HepG2 (cell line): Measurements from ENCODE around the gene TMCO4. TPM values are rescaled to one million over a fixed set of nuclear protein-coding genes. Genes with fewer than 3 reads are reported as not detected.

Experiments used
- ATAC-seq: fragments of 200-7000 bp; cut with Tn5 transposase; 3 replicates; pipeline ENCODE4 v1.9.1; 2020; ENCODE audit warnings: mild to moderate bottlenecking, moderate library complexity
- BruUV-seq: library from RNA; stranded (reverse); fragments of 400-500 nt; replicated peaks from 2 replicates; lab custom pipeline; 2021; lab: Mats Ljungman, UMichigan
- CTCF ChIA-PET: fragments of 300-600 bp; formaldehyde crosslinking; extraction: SDS; loops from one replicate; lab custom pipeline; 2021; ENCODE audit warnings: low total read pairs, inconsistent platforms, low intra/inter-chr PET ratio; lab: Yijun Ruan, JAX
- POLR2A ChIA-PET: fragments of 350-600 bp; sonication (Branson Sonifier 250); formaldehyde crosslinking; loops from one replicate; lab custom pipeline; 2020; ENCODE audit warnings: antibody characterized with exemption, inconsistent platforms; lab: Yijun Ruan, JAX
- DNase-seq: peaks from one replicate; pipeline ENCODE4 v3.0.0-alpha.2; 2015; ENCODE audit warnings: low spot score
- FAIRE-seq: peaks from 3 replicates; lab custom pipeline; 2011; peaks lifted over from hg19 to GRCh38; lab: Jason Lieb, UNC
- H2AFZ ChIP-seq: one replicate; pipeline ENCODE4 v1.6.1; 2011; ENCODE audit warnings: low read length, inconsistent platforms
- H3K27ac ChIP-seq: fragments of 300-600 bp; 3 replicates; pipeline ENCODE4 v1.8.0; 2011; ENCODE audit warnings: mixed run types, mild to moderate bottlenecking, mixed read lengths, low read length, inconsistent platforms; ENCODE audit not compliant: insufficient read depth; ENCODE audit errors: extremely low read length
- H3K27me3 ChIP-seq, 2 experiments: fragments of 200-600 bp in 1 of 2; 2 replicates in 1 of 2; 3 replicates in 1 of 2; pipeline versions ENCODE4 v1.6.0 to v1.8.0; 2011; ENCODE audit warnings: low read length in 2 of 2, mild to moderate bottlenecking in 2 of 2, moderate library complexity in 2 of 2, inconsistent platforms in 1 of 2; ENCODE audit not compliant: insufficient read depth in 2 of 2, control insufficient read depth in 1 of 2
- H3K36me3 ChIP-seq, 2 experiments: fragments of 200-600 bp in 1 of 2; replicated peaks in 1 of 2; 2 replicates in 1 of 2; 3 replicates in 1 of 2; pipeline versions ENCODE4 v1.5.1 to v1.8.0; 2011; ENCODE audit warnings: low read length in 2 of 2, inconsistent platforms in 1 of 2; ENCODE audit not compliant: insufficient read depth in 2 of 2, control insufficient read depth in 1 of 2
- H3K4me1 ChIP-seq: 2 replicates; pipeline ENCODE4 v1.5.1; 2012; ENCODE audit warnings: low read length, inconsistent platforms; ENCODE audit not compliant: insufficient read depth
- H3K4me2 ChIP-seq: 2 replicates; pipeline ENCODE4 v1.6.0; 2011; ENCODE audit warnings: low read depth, low read length, inconsistent platforms
- H3K4me3 ChIP-seq, 3 experiments: fragments of 200-600 bp in 1 of 3; sonication (generic), shearing (Covaris generic) in 1 of 3; replicated peaks in 1 of 3; 2 replicates each; pipeline ENCODE4 v1.5.1; 2011 to 2016; ENCODE audit warnings: low read length in 3 of 3, inconsistent platforms in 2 of 3, low read depth in 2 of 3, mild to moderate bottlenecking in 2 of 3, control low read depth in 1 of 3, mixed read lengths in 1 of 3; ENCODE audit not compliant: insufficient read depth in 1 of 3
- H3K79me2 ChIP-seq: one replicate; pipeline ENCODE4 v1.6.1; 2011; ENCODE audit warnings: low read length, inconsistent platforms; ENCODE audit not compliant: insufficient read depth
- H3K9ac ChIP-seq: 2 replicates; pipeline ENCODE4 v1.6.0; 2011; ENCODE audit warnings: mild to moderate bottlenecking, low read depth, low read length, inconsistent platforms; ENCODE audit not compliant: insufficient read depth
- H3K9me3 ChIP-seq: 2 replicates; pipeline ENCODE4 v1.5.1; 2012; ENCODE audit warnings: mild to moderate bottlenecking, low read length
- H4K20me1 ChIP-seq: 2 replicates; pipeline ENCODE4 v1.6.0; 2011; ENCODE audit warnings: inconsistent platforms, mild to moderate bottlenecking, low read length, moderate library complexity; ENCODE audit not compliant: insufficient read depth
- ESRRA ChIP-seq: sonication (generic); formaldehyde crosslinking; IDR thresholded peaks from 2 replicates; pipeline ENCODE4 v1.5.1; 2020; ENCODE audit warnings: mild to moderate bottlenecking, low read depth, missing genetic modification reagents
- EZH2 ChIP-seq: conservative IDR thresholded peaks from 2 replicates; pipeline ENCODE4 v1.6.1; 2012; ENCODE audit warnings: mild to moderate bottlenecking, low read depth, low read length, moderate library complexity
- HNRNPLL ChIP-seq: fragments of 200-400 bp; formaldehyde crosslinking; IDR thresholded peaks from 2 replicates; pipeline ENCODE4 v1.6.1; 2017; ENCODE audit warnings: mild to moderate bottlenecking, low read depth, low read length; ENCODE audit not compliant: poor library complexity, severe bottlenecking
- KAT8 ChIP-seq: IDR thresholded peaks from 2 replicates; pipeline ENCODE4 v1.6.1; 2016; ENCODE audit warnings: missing genetic modification reagents, missing compliant biosample characterization
- KLF11 ChIP-seq: IDR thresholded peaks from 2 replicates; pipeline ENCODE4 v1.6.1; 2016; ENCODE audit warnings: missing compliant biosample characterization
- PITX1 ChIP-seq: sonication (generic); formaldehyde crosslinking; IDR thresholded peaks from 2 replicates; pipeline ENCODE4 v1.5.1; 2020; ENCODE audit warnings: mild to moderate bottlenecking, missing genetic modification reagents
- RXRB ChIP-seq: IDR thresholded peaks from 2 replicates; pipeline ENCODE4 v1.6.1; 2016; ENCODE audit warnings: borderline replicate concordance, missing genetic modification reagents, missing compliant biosample characterization
- SMAD3 ChIP-seq: sonication (generic); formaldehyde crosslinking; IDR thresholded peaks from 2 replicates; pipeline ENCODE4 v1.4.0; 2020; ENCODE audit warnings: missing genetic modification reagents
- SMARCC2 ChIP-seq: fragments of 450-650 bp; IDR thresholded peaks from 2 replicates; pipeline ENCODE4 v1.6.1; 2017; ENCODE audit warnings: antibody characterized with exemption, mild to moderate bottlenecking
- ZNF333 ChIP-seq: sonication (generic); formaldehyde crosslinking; IDR thresholded peaks from 2 replicates; pipeline ENCODE4 v1.4.0; 2020; ENCODE audit warnings: mild to moderate bottlenecking, missing genetic modification reagents, borderline replicate concordance
- ZNF496 ChIP-seq: sonication (generic); formaldehyde crosslinking; IDR thresholded peaks from 2 replicates; pipeline ENCODE4 v1.8.1; 2023; ENCODE audit warnings: mild to moderate bottlenecking, moderate library complexity, missing genetic modification reagents; ENCODE audit not compliant: insufficient replicate concordance
- ZNF749 ChIP-seq: sonication (generic); formaldehyde crosslinking; IDR thresholded peaks from 2 replicates; pipeline ENCODE4 v1.8.0; 2022; ENCODE audit warnings: mild to moderate bottlenecking, missing genetic modification reagents, moderate library complexity, borderline replicate concordance
- WGBS: methylation state at CpG from one replicate; pipeline ENCODE4 v1.1.6; 2017; ENCODE audit warnings: low lambda C conversion rate; 5-methylcytosine and 5-hydroxymethylcytosine counted together
- in situ Hi-C: cut with HindIII; loops from 2 replicates; pipeline ENCODE4 v1.10.0; 2017; ENCODE audit warnings: low pct_unique_long_range_greater_than_20kb; ENCODE audit not compliant: extremely low pct_ligation_motif_present
- intact Hi-C: fragments of 100-400 bp; cut with micrococcal nuclease; formaldehyde crosslinking; loops from one replicate; pipeline ENCODE4 v1.10.0; 2022; ENCODE audit not compliant: unreplicated experiment
- polyA plus RNA-seq, 8 experiments: library from polyadenylated mRNA; depleted of rRNA in 3 of 8; stranded (reverse) in 7 of 8; unstranded in 1 of 8; fragments of >200 nt; fragmentation: Illumina TruSeq in 4 of 8; extraction: Trizol in 4 of 8; gene quantifications; 2 replicates each; pipeline versions ENCODE4 v1.2.1 to v1.2.3, GENCODE V29; 2011 to 2016; ENCODE audit warnings: low read depth in 4 of 8, missing spikeins in 1 of 8, mixed read lengths in 1 of 8; ENCODE audit not compliant: insufficient read depth in 1 of 8
- total RNA-seq, 5 experiments: library from RNA; depleted of rRNA; stranded (reverse); fragments of >200 nt; fragmentation: Illumina TruSeq; extraction: Trizol; gene quantifications; 2 replicates each; pipeline ENCODE4 v1.2.3, GENCODE V29; 2016; ENCODE audit warnings: low read depth in 1 of 5
- TF ChIP-seq, protein P1 (sequence below): sonication (generic); formaldehyde crosslinking; IDR thresholded peaks from 2 replicates; pipeline ENCODE4 v1.4.0; 2020; ENCODE audit warnings: missing genetic modification reagents, borderline replicate concordance

TMCO4 gene
- total and polyA plus RNA-seq, 2 of the 13 experiments (the other 11 are each of a cell fraction or from before 2014, with no cell fraction given), result 2.1 to 4.1 TPM

DNA sequence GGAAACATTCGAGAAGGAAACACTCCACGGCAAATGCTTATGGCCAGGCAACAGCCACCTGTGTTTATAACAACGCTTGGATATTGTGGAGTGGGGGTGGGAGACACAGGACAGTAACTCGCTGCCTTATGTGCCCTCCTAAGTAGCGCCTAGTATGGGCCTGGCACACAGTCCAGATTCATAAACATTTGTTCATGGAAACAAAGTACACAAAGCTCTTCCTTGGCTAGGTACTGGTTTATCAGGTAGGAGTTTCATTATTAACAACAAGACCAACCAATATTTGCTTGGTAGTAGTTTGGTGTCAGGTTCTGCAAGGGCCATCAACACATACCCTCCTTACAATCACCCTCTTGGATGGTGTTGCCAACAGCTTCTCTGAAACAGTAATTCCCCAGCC is 23.4 kb downstream of the TMCO4 start:
- WGBS, result 83% methylated on average over 5 of the region's 5 CpGs
- Histone ChIP-seq H3K9ac (no peak overlapping the region), H2AFZ (no peak overlapping the region), H3K79me2 (no peaks in the 10 kb centered on the region), H3K9me3 (no peaks in the 10 kb centered on the region), H3K4me1 (no peaks in the 10 kb centered on the region), H3K4me3 (no peak overlapping the region), H3K27me3 (no peaks in the 10 kb centered on the region), H3K36me3 (no peaks in the 10 kb centered on the region), H4K20me1 (no peaks in the 10 kb centered on the region), H3K4me2 (no peak overlapping the region), H3K27ac (no peak overlapping the region)
- TF ChIP-seq SMARCC2 (no peak), PITX1 (no peak), ZNF749 (no peak), ESRRA (CRISPR knock-in tag) (no peak), ZNF333 (CRISPR knock-in tag) (no peak), HNRNPLL (no peak), RXRB (CRISPR knock-in tag) (no peak), SMAD3 (CRISPR knock-in tag) (no peak), ZNF496 (no peak), EZH2 (no peak), KLF11 (CRISPR knock-in tag) (no peak), KAT8 (CRISPR knock-in tag) (no peak)
- TF ChIP-seq, protein P1, sequence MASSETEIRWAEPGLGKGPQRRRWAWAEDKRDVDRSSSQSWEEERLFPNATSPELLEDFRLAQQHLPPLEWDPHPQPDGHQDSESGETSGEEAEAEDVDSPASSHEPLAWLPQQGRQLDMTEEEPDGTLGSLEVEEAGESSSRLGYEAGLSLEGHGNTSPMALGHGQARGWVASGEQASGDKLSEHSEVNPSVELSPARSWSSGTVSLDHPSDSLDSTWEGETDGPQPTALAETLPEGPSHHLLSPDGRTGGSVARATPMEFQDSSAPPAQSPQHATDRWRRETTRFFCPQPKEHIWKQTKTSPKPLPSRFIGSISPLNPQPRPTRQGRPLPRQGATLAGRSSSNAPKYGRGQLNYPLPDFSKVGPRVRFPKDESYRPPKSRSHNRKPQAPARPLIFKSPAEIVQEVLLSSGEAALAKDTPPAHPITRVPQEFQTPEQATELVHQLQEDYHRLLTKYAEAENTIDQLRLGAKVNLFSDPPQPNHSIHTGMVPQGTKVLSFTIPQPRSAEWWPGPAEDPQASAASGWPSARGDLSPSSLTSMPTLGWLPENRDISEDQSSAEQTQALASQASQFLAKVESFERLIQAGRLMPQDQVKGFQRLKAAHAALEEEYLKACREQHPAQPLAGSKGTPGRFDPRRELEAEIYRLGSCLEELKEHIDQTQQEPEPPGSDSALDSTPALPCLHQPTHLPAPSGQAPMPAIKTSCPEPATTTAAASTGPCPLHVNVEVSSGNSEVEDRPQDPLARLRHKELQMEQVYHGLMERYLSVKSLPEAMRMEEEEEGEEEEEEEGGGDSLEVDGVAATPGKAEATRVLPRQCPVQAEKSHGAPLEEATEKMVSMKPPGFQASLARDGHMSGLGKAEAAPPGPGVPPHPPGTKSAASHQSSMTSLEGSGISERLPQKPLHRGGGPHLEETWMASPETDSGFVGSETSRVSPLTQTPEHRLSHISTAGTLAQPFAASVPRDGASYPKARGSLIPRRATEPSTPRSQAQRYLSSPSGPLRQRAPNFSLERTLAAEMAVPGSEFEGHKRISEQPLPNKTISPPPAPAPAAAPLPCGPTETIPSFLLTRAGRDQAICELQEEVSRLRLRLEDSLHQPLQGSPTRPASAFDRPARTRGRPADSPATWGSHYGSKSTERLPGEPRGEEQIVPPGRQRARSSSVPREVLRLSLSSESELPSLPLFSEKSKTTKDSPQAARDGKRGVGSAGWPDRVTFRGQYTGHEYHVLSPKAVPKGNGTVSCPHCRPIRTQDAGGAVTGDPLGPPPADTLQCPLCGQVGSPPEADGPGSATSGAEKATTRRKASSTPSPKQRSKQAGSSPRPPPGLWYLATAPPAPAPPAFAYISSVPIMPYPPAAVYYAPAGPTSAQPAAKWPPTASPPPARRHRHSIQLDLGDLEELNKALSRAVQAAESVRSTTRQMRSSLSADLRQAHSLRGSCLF, result no peak
- no peak for FAIRE-seq
- no peak for ATAC-seq
- intact Hi-C loops (no loop called here), in situ Hi-C loops (no loop called here)
- DNase-seq, result no peak
- ChIA-PET CTCF (no interaction called here), POLR2A (no interaction called here)
- BruUV-seq, result no TSS peak
